Adrenal gland (tissue), 5 donors: Measurements from ENCODE around the gene ARHGAP4.

Experiments used
- CTCF ChIP-seq, 6 experiments: fragments of 450-650 bp in 4 of 6; fragments of 200-600 bp in 2 of 6; sonication (generic) in 1 of 6; IDR thresholded peaks; 1 replicate in 5 of 6; 2 replicates in 1 of 6; pipeline versions ENCODE4 v1.5.1 to v1.8.0; 2016 to 2021; ENCODE audit warnings: antibody characterized with exemption in 6 of 6, mild to moderate bottlenecking in 2 of 6, moderate library complexity in 1 of 6
- POLR2A ChIP-seq, 2 donors: fragments of 450-650 bp; IDR thresholded peaks; one replicate each; pipeline ENCODE4 v1.6.1; 2017; ENCODE audit warnings: antibody characterized with exemption in 2 of 2, mild to moderate bottlenecking in 2 of 2, moderate library complexity in 1 of 2
- donor health status: DM: no; HTN: no; CAD: no.

GRCh38 chrX:153870288-153870690 lies 55.8 kb downstream of the ARHGAP4 start:
- no peak for TF ChIP-seq CTCF (IDR thresholded peaks at IDR 0.05)
- TF ChIP-seq POLR2A (IDR thresholded peaks at IDR 0.05), result no peak
